Neural crest cell (in vitro differentiated cells): ENCODE results near the gene PLXDC2. TPM values are rescaled to one million over a fixed set of nuclear protein-coding genes. Genes with fewer than 3 reads are reported as not detected.

ENCODE experiments used
- DNase-seq: peaks from one replicate; pipeline ENCODE4 v3.0.0; 2021; ENCODE audit warnings: low read depth, mixed read lengths, low spot score
- H3K27ac Mint-ChIP-seq: one replicate; pipeline ENCODE4 v1.8.0; 2021; ENCODE audit warnings: mild to moderate bottlenecking, mixed read lengths; ENCODE audit not compliant: unreplicated experiment
- H3K27me3 Mint-ChIP-seq: 2 replicates; pipeline ENCODE4 v1.8.0; 2021; ENCODE audit warnings: low read depth, mild to moderate bottlenecking, mixed read lengths
- H3K36me3 Mint-ChIP-seq: 2 replicates; pipeline ENCODE4 v1.8.0; 2021; ENCODE audit warnings: low read depth, mild to moderate bottlenecking, mixed read lengths
- H3K4me1 Mint-ChIP-seq: 2 replicates; pipeline ENCODE4 v1.8.0; 2021; ENCODE audit warnings: mixed read lengths
- H3K4me3 Mint-ChIP-seq: one replicate; pipeline ENCODE4 v1.8.0; 2021; ENCODE audit warnings: mild to moderate bottlenecking, mixed read lengths
- H3K9me3 Mint-ChIP-seq: 2 replicates; pipeline ENCODE4 v1.8.0; 2021; ENCODE audit warnings: mixed read lengths
- total RNA-seq: library from RNA; stranded (reverse); gene quantifications from 2 replicates; pipeline ENCODE4 v1.2.1, GENCODE V29; 2021
- TF ChIP-seq, protein P1 (sequence below): fragments of 200-600 bp; sonication (generic); conservative IDR thresholded peaks from 2 replicates; pipeline ENCODE4 v1.5.0; 2021; ENCODE audit warnings: antibody characterized with exemption, mild to moderate bottlenecking

Gene PLXDC2
- total RNA-seq, 1 donor from 2014 or later, result 4.0 TPM

DNA sequence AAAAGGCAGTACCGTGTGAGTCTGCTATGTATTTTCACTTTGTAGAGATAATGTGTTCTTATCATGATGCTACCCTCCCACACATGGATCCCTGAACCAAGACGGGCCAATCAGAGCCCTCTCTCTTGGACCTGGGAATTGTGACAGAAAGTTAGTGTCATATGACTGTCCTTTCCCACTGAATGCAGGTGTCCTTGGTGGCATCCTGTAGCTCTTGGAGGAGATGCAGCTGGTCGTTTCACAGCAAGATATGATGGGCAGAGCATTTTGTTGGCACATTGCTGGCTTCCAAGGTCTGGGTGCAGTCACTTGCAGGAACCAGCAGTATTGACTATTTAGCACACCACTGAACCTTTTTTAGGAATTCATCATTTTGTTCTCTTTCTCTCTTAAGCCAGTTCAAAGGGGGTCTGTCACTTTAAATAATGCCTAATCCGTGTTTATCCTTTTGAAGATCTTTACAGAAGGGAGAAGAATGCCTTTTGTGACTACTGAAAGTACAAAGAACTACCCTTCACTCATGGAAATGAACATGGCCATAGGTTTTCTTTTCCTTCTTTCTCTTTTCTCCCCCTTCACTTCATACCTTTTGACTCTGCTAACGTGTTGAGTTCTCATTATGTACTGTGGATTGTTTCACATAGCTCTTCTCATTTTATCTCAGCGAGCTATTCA lies 125.1 kb downstream of the PLXDC2 start:
- Mint-ChIP-seq H3K36me3 (peaks cover 3% of the 10 kb centered on the region), H3K27ac (no peak overlapping the region), H3K9me3 (peaks cover 5% of the 10 kb centered on the region), H3K4me3 (no peak overlapping the region), H3K4me1 (peaks cover 11% of the 10 kb centered on the region), H3K27me3 (no peaks in the 10 kb centered on the region)
- DNase-seq, result no peak
- TF ChIP-seq, protein P1, sequence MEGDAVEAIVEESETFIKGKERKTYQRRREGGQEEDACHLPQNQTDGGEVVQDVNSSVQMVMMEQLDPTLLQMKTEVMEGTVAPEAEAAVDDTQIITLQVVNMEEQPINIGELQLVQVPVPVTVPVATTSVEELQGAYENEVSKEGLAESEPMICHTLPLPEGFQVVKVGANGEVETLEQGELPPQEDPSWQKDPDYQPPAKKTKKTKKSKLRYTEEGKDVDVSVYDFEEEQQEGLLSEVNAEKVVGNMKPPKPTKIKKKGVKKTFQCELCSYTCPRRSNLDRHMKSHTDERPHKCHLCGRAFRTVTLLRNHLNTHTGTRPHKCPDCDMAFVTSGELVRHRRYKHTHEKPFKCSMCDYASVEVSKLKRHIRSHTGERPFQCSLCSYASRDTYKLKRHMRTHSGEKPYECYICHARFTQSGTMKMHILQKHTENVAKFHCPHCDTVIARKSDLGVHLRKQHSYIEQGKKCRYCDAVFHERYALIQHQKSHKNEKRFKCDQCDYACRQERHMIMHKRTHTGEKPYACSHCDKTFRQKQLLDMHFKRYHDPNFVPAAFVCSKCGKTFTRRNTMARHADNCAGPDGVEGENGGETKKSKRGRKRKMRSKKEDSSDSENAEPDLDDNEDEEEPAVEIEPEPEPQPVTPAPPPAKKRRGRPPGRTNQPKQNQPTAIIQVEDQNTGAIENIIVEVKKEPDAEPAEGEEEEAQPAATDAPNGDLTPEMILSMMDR, result no peak

DNA sequence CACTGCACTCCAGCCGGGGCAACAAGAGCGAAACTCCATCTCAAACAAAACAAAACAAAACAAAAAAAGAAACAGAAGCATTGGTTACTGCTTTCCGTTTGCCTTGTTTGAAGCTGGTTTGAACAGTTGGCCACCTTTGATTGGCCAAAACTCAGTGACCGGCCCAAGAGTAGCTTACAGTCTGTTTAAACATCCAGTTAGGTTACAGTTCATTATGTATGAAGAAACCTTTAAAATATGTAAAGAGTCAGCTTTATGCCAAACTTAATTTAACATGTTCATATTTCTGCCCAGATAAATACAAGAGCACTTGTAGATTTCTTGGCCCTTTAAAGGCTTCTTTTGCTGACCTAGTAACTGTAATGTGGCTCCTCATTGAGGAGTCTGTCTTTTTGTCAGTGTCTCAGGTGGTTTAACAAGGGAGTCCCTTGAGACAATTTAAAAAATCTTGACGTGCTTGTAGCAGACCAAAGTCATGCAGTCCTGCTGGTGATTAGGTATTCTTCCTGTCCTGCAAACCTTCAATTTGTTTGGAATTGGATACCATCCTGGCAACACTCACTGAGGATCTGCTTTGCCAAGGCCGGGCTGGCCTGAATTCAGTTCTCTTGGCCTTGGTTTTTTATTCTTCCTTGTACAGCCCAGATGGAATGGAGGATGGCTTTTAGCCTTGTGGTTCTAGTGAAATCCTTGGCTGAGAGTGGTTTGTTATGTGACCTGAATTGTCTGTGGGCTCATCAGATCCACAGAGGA lies 128.9 kb downstream of the PLXDC2 start:
- H3K4me3 Mint-ChIP-seq, result no peak overlapping the region
- no peak for DNase-seq
- H3K27ac Mint-ChIP-seq, result no peak overlapping the region
- peaks cover 7% of the 10 kb centered on the region for H3K36me3 Mint-ChIP-seq
- no peaks in the 10 kb centered on the region for H3K27me3 Mint-ChIP-seq
- peaks cover 5% of the 10 kb centered on the region for H3K9me3 Mint-ChIP-seq
- H3K4me1 Mint-ChIP-seq, result peaks cover 11% of the 10 kb centered on the region
- TF ChIP-seq, protein P1, result no peak

- H3K4me1 Mint-ChIP-seq, result peaks cover 8% of the 10 kb centered on the region
- no peaks in the 10 kb centered on the region for H3K27me3 Mint-ChIP-seq
- no peak overlapping the region for H3K4me3 Mint-ChIP-seq
- H3K27ac Mint-ChIP-seq, result no peak overlapping the region
- TF ChIP-seq, protein P1, result no peak
- no peak for DNase-seq
- H3K9me3 Mint-ChIP-seq, result peaks cover 7% of the 10 kb centered on the region
- H3K36me3 Mint-ChIP-seq, result peaks cover 7% of the 10 kb centered on the region
These were observed 130.0 kb downstream of the PLXDC2 start for GRCh38 chr10:19946245-19946644.

DNA sequence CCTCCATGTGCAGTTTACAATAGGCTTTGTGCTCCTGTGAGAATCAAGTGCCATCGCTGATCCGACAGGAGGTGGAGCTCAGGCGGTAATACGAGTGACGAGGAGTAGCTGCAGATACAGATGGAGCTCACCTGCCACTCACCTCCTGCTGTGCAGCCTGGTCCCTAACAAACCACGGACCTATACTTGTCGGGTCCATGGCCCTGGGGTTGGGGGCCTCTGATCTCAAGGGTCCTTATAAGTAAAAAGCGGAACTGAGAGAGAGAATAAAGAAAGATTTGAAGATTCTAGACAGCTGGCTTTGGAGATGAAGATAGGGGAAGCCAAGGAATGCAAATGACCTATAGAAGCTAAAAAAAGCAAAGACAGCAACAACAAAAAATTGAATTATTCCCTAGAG lies 130.6 kb downstream of the PLXDC2 start:
- Mint-ChIP-seq H3K4me3 (no peak overlapping the region), H3K9me3 (peaks cover 7% of the 10 kb centered on the region), H3K4me1 (peaks cover 7% of the 10 kb centered on the region), H3K27me3 (no peaks in the 10 kb centered on the region), H3K36me3 (peaks cover 7% of the 10 kb centered on the region), H3K27ac (no peak overlapping the region)
- TF ChIP-seq, protein P1, result no peak
- DNase-seq, result no peak

DNA sequence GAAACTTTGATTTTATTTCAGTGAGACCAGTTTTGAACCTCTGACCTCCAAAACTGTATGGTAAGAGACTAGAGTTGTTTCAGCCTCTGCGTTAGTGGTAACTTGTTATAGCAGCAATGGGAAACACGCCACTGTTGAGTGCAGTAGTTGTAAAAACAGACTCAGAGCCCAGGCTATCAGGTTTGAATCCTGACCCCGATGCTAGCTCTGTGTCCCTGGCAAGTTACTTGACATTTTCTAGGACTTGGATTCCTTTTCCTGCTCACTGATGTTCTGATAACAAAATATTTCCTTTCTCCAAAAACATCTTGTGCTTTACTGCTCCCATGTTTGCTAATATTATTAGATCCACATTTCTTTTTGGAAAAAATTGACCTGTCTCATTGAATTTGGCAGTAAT lies 131.0 kb downstream of the PLXDC2 start:
- H3K4me3 Mint-ChIP-seq, result no peak overlapping the region

More for the DNA sequence above, 131.0 kb downstream of the PLXDC2 start:
- H3K9me3 Mint-ChIP-seq, result peaks cover 7% of the 10 kb centered on the region
- TF ChIP-seq, protein P1, result no peak
- no peak for DNase-seq
- no peak overlapping the region for H3K27ac Mint-ChIP-seq
- peaks cover 7% of the 10 kb centered on the region for H3K36me3 Mint-ChIP-seq
- peaks cover 4% of the 10 kb centered on the region for H3K4me1 Mint-ChIP-seq
- H3K27me3 Mint-ChIP-seq, result no peaks in the 10 kb centered on the region
